Neutrophil (primary cell): Measurements from ENCODE around the gene MUCL3.
"Not testable (repeated sequence)": the region's sequence is repeated elsewhere in the genome, so short reads cannot be mapped to it uniquely, and the experiment has no call there.

Experiments
- H3K27ac ChIP-seq: fragments of 200-600 bp; sonication (generic); 2 replicates; pipeline ENCODE4 v1.5.1; 2016; ENCODE audit warnings: mild to moderate bottlenecking, moderate library complexity
- H3K27me3 ChIP-seq: fragments of 200-600 bp; sonication (generic); 2 replicates; pipeline ENCODE4 v1.6.0; 2016; ENCODE audit warnings: mild to moderate bottlenecking
- H3K36me3 ChIP-seq: fragments of 200-600 bp; sonication (generic); 2 replicates; pipeline ENCODE4 v1.5.1; 2017
- H3K4me1 ChIP-seq, 2 experiments: fragments of 200-600 bp in 1 of 2; sonication (generic) in 1 of 2; 1 replicate in 1 of 2; 2 replicates in 1 of 2; pipeline versions ENCODE4 v1.5.1 to v1.6.1; 2013 to 2016; ENCODE audit warnings: low read depth in 1 of 2, low read length in 1 of 2, mild to moderate bottlenecking in 1 of 2, moderate library complexity in 1 of 2; ENCODE audit not compliant: control insufficient read depth in 1 of 2, insufficient read depth in 1 of 2
- H3K4me3 ChIP-seq, 2 experiments: fragments of 200-600 bp in 1 of 2; sonication (generic) in 1 of 2; 1 replicate in 1 of 2; 2 replicates in 1 of 2; pipeline ENCODE4 v1.5.1; 2013 to 2016; ENCODE audit warnings: low read depth in 1 of 2, low read length in 1 of 2, mild to moderate bottlenecking in 1 of 2, moderate library complexity in 1 of 2
- H3K9me3 ChIP-seq: fragments of 200-600 bp; sonication (generic); 2 replicates; pipeline ENCODE4 v1.5.1; 2016
- TF ChIP-seq, protein P1 (sequence below): fragments of 200-600 bp; sonication (generic); IDR thresholded peaks from 2 replicates; pipeline ENCODE4 v1.5.1; 2016; ENCODE audit warnings: antibody characterized with exemption

MUCL3 gene

DNA sequence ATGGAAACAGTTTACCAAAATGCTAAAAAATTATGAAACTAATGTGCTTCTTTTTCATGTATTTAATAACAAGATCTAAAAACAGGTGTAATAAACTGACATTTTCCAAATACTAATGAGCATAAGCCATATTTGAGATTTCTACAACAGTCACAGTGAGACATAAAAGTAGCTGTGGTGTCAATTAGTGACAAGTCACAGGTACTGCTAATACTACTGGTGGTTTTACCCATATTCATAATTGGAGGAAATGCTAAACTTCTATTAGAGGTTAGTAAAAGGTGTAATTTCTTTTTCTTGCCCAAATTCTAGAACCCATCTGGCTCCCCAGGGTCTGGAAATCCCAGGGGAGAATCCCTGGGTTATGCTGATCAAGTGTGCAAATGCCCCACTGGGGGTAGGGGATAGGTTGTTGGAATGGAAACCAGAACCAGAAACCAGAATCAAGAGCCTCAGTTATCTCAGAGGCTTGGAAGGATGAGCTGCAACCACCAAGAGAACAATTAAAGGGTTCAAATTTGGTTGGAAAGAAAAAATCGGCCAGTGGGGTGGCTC, 39.8 kb upstream of the MUCL3 start:
- Histone ChIP-seq H3K36me3 (no peaks in the 10 kb centered on the region), H3K27ac (no peak overlapping the region), H3K27me3 (peaks cover 3% of the 10 kb centered on the region), H3K9me3 (no peaks in the 10 kb centered on the region), H3K4me3 (no peak overlapping the region), H3K4me1 (no peaks in the 10 kb centered on the region)
- TF ChIP-seq, protein P1, sequence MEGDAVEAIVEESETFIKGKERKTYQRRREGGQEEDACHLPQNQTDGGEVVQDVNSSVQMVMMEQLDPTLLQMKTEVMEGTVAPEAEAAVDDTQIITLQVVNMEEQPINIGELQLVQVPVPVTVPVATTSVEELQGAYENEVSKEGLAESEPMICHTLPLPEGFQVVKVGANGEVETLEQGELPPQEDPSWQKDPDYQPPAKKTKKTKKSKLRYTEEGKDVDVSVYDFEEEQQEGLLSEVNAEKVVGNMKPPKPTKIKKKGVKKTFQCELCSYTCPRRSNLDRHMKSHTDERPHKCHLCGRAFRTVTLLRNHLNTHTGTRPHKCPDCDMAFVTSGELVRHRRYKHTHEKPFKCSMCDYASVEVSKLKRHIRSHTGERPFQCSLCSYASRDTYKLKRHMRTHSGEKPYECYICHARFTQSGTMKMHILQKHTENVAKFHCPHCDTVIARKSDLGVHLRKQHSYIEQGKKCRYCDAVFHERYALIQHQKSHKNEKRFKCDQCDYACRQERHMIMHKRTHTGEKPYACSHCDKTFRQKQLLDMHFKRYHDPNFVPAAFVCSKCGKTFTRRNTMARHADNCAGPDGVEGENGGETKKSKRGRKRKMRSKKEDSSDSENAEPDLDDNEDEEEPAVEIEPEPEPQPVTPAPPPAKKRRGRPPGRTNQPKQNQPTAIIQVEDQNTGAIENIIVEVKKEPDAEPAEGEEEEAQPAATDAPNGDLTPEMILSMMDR, result no peak

DNA sequence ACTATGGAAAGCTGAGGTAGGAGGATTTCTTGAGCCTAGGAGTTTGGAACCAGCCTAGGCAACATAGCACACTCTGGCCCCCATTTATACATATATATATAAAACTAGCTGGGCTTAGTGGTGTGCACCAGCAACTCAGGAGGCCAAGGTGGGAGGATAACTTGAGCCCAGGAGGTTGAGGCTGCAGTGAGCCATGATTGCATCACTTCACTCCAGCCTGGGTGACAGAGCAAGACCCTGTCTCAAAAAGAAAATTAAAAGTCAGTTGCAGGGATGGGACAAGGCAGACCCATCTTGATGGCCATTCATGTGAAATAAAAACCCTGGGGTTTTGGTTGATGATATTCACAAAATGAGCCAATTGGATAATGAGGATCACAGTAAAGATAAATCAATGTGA, 39.3 kb upstream of the MUCL3 start:
- TF ChIP-seq, protein P1, result no peak

DNA sequence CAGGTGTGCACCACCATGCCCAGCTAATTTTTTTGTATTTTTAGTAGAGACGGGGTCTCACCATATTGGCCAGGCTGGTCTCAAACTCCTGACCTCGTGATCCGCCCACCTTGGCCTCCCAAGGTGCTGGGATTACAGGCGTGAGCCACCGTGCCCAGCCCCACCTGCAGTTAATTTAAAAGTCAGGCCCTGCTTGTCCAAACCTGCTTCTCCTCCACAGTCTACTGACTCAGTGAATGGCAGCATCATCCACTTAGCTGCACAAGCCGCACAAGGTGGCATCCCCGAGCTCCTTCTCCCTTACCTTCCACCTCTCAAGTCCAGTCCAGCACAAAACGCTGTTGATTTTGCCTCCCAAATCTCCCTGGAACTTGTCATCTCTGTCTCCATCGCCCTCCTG, 38.6 kb upstream of the MUCL3 start:
- H3K9me3 ChIP-seq, H3K36me3 ChIP-seq, H3K27ac ChIP-seq, H3K4me3 ChIP-seq, H3K4me1 ChIP-seq, H3K27me3 ChIP-seq: not testable (repeated sequence)

More for the DNA sequence above, 39.3 kb upstream of the MUCL3 start:
- H3K27ac ChIP-seq, result no peak overlapping the region
- no peaks in the 10 kb centered on the region for H3K9me3 ChIP-seq
- H3K4me3 ChIP-seq, result no peak overlapping the region
- H3K4me1 ChIP-seq, result no peaks in the 10 kb centered on the region
- peaks cover 3% of the 10 kb centered on the region for H3K27me3 ChIP-seq
- no peaks in the 10 kb centered on the region for H3K36me3 ChIP-seq

DNA sequence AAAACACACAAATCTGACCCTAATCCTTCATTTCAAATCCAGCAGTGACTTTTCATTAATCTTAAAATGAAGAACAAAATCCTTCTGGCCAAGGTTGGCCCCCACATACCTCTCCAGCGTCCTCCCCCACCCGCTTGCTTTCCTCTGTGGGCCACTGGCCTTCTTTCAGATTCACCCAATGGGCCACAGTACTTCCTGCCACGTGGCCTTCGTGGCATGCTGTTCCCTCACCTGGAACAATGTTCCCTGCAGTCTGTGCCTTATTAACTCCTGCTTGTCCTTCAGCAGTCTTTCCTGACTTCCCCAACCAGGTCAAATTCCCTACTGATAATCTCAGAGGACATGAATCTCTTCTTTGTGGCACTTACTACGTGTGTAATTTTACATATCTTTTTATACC, 38.1 kb upstream of the MUCL3 start:
- H3K36me3 ChIP-seq, result no peaks in the 10 kb centered on the region

DNA sequence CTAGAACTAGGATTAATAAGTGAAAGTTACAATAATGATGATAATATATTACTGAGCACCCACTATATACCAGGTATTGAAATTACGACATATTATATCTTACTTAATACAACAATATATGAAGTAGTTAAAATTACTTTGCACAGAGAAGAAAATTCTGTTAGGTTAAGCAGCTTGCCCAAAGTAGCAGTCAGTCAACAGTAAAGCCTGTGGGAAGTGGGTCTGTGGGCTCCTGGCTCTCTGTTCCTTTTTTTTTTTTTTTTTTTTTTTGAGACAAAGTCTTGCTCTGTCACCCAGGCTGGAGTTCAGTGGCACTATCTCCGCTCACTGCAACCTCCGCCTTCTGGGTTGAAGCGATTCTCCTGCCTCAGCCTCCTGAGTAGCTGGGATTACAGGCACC, 37.5 kb upstream of the MUCL3 start:
- Histone ChIP-seq H3K27ac (no peak overlapping the region), H3K36me3 (no peaks in the 10 kb centered on the region), H3K4me3 (no peak overlapping the region), H3K9me3 (no peaks in the 10 kb centered on the region), H3K4me1 (peaks cover 6 to 7% of the 10 kb centered on the region in 2 experiments), H3K27me3 (peaks cover 3% of the 10 kb centered on the region)
- TF ChIP-seq, protein P1, result no peak

More for the DNA sequence above, 38.1 kb upstream of the MUCL3 start:
- TF ChIP-seq, protein P1, result no peak
- Histone ChIP-seq H3K9me3 (no peaks in the 10 kb centered on the region), H3K4me3 (no peak overlapping the region), H3K27me3 (peaks cover 3% of the 10 kb centered on the region), H3K4me1 (peaks cover 4 to 5% of the 10 kb centered on the region in 2 experiments), H3K27ac (no peak overlapping the region)

DNA sequence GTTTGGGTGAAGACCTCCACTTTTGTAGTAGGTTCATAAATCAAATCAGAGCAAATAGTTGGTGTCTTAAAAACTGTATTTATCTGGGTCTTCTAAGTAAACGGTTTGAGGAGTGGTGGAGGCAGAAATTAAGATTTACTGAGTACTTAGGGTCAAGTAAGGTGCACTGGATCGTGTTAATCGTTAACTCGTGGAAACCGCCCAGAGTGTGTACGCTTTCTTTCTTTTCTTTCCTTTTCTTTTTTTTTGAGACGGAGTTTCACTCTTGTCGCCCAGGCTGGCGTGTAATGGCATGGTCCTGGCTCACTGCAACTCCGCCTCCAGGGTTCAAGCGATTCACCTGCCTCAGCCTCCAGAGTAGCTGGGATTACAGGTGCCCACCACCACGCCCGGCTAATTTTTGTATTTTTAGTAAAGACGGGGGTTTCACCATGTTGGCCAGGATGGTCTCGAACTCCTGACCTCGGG, 33.4 kb upstream of the MUCL3 start:
- H3K27ac ChIP-seq, result peak overlapping the region; percentile 26
- peaks cover 11 to 15% of the 10 kb centered on the region in 2 experiments for H3K4me1 ChIP-seq
- H3K4me3 ChIP-seq, result peak overlapping the region; percentile 68 to 69
- not testable (repeated sequence) for H3K9me3 ChIP-seq, H3K27me3 ChIP-seq
- H3K36me3 ChIP-seq, result peaks cover 15% of the 10 kb centered on the region
